SK-N-MC (cell line): Measurements from ENCODE around the gene POLR1G.

Experiments used
- EZH2 ChIP-seq: fragments of 200-600 bp; sonication (generic); IDR thresholded peaks from one replicate; pipeline ENCODE4 v1.6.1; 2017; ENCODE audit warnings: antibody characterized with exemption
- POLR2AphosphoS5 ChIP-seq: IDR thresholded peaks from 2 replicates; pipeline ENCODE4 v1.6.1; 2012; ENCODE audit warnings: mild to moderate bottlenecking, low read depth, low read length, borderline replicate concordance

GRCh38 chr19:45424191-45425058, 18.0 kb downstream of the POLR1G start:
- TF ChIP-seq POLR2AphosphoS5 (no peak), EZH2 (no peak)
